ENCODE measurements around the gene GFI1. TPM values are rescaled to one million over a fixed set of nuclear protein-coding genes. Genes with fewer than 3 reads are reported as not detected.
"Not testable (repeated sequence)": the region's sequence is repeated elsewhere in the genome, so short reads cannot be mapped to it uniquely, and the experiment has no call there.

Gene GFI1
- total RNA-seq, 1 donor from 2014 or later: 0.19 TPM

DNA sequence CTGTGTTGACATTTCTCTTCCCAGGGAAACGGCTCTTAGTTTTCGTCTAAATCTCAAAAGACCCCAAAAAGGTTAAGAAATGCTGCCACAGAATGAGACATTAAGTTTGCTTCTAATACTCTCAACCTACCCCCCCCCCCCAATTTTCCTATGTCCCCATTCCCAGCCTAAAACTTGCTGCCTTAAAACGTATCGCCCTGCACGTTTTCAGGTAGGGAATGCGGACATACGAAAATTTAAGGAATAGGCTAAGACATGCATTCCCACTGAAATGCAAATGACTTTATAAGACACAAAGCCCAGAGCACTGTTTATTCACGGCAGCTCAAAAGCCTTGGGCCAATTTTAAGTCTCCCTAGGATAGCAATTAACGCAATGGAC lies 45.4 kb downstream of the GFI1 start:
- intact Hi-C loops (cut with DNase I): no loop called here
- ATAC-seq (ENCODE audit: poor library complexity) (no peak), DNase-seq (no peak)

DNA sequence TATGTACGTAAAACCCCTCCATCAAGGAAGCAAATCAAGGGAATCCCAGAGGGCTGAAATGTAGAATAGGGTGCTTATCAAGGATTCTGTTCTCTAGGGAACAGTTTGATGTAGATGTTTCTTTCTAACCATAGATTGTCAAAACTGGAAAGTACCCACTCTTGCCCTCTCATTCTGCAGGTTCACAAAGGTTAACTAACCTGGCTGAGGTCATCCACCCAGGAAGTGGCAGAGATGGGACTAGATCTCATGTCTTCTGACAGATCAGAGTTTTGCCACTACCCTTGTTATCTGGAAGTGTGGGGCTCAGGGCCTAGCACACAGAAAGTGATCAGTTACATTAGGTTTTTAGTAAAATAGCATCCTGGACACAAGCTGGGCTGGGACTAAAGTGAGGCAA lies 47.4 kb downstream of the GFI1 start:
- intact Hi-C loops (cut with DNase I): no loop called here
- no peak for DNase-seq
- ATAC-seq (ENCODE audit: poor library complexity): no peak

DNA sequence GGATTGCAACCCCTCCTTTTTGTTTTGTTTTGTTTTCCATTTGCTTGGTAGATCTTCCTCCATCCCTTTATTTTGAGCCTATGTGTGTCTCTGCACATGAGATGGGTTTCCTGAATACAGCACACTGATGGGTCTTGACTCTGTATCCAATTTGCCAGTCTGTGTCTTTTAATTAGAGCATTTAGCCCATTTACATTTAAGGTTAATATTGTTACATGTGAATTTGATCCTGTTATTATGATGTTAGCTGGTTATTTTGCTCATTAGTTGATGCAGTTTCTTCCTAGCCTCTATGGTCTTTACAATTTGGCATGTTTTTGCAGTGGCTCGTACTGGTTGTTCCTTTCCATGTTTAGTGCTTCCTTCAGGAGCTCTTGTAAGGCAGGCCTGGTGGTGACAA lies 52.2 kb downstream of the GFI1 start:
- intact Hi-C loops (cut with DNase I); DNase-seq; ATAC-seq (ENCODE audit: poor library complexity): not testable (repeated sequence)

DNA sequence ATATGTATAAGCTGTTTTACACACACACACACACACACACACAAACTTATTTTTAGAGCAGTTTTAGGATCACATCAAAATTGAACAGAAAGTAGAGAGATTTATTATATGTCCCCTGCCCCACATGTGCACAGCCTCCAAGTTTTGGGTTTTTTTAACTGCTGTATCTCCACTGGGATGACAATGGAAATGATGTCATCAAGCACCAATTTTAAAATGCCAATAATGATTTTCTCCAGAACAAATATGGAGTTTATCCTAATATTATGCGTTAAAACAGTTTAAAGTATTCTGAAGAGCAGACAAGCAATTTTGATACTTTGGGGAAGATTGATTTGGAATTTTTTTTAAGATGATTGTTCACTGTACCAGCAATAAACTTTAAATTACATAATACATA lies 56.7 kb downstream of the GFI1 start:
- intact Hi-C loops (cut with DNase I): no loop called here
- DNase-seq (no peak), ATAC-seq (ENCODE audit: poor library complexity) (no peak)

DNA sequence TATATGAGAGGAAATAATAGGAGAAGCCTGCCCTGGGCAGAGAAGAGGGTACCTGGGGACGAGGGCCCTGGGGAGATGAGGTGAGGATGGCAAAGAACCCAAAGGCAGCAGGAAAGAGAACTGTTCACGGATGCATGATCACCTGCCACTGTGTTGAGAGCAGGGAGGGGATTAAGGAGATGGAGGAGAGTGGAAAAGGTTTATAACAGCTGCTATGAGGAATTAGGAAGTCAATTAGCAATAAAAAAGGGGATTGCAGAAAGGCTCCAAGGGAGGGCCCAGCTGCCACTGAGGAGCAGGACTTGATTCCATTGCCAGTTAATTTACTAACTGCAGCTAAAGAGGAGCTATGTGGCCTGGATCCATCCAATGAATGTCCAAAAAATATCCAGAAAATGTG lies 61.1 kb downstream of the GFI1 start:
- ATAC-seq (ENCODE audit: poor library complexity) (no peak), DNase-seq (no peak)

More for the DNA sequence above, 61.1 kb downstream of the GFI1 start:
- intact Hi-C loops (cut with DNase I): no loop called here

Other genes with a start within 250 kb of the GFI1 start
- 4.8 TPM for gene GLMN, start 187.9 kb downstream of the GFI1 start, total RNA-seq
- 20.4 TPM for gene RPAP2, start 187.9 kb downstream of the GFI1 start, total RNA-seq